Measurements from ENCODE around the gene ZNF780B.

The ZNF780B gene

DNA sequence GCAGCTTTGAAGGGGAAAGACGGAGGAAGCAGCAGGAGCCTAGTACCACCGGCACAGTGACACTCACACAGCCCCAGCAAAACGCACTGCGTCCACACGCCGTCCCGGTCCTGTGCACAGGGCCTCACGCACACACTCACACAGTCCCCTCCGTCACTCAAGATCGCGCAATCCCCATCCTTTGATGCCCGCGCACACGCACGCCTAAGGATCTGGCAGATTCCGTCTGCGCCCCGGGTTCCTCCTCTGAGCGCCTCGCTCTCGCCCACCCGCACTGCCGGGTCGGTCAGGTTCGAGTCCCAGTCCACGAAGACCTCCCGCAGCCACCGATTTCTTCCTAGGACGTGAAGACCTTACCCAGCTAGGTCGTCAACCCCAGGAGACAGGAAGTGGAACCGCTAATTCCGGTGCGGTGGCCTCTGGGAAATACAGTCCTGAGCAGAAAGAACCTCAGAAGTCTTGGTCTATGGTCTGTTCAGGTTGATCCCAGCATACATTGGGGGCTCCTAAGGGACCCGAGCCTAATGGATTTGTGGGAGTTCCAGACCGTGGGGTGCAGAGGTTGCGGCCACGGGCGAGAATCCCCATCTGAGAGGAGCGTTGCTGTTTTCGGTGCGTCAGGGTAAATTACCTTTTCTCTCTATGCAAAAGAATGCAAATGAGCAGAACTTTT is at the start of gene ZNF780B:
ZNF780B (minus strand) TSS at position 400 of the 673 bp plus-strand sequence. CDS start 5,899 bp downstream, outside the sequence.
- Histone ChIP-seq H3K9me3 (ENCODE audit: control insufficient read depth, insufficient read depth, low read depth, low read length) (peaks cover 34% of the 10 kb centered on the region), H3K4me1 (ENCODE audit: control insufficient read depth, insufficient read depth, low read length) (no peaks in the 10 kb centered on the region), H3K9ac (ENCODE audit: low read length) (peak within 1 kb of the TSS; percentile 87), H3K36me3 (ENCODE audit: control insufficient read depth, insufficient read depth, low read length) (no peaks in the 10 kb centered on the region), H3K27ac (ENCODE audit: low read depth, low read length) (peak within 1 kb of the TSS; percentile 10; the same call in 1 of the 2 replicates), H3K4me3 (ENCODE audit: low read depth, low read length) (peak within 1 kb of the TSS; percentile 85), H3K27me3 (ENCODE audit: control insufficient read depth, insufficient read depth, low read length) (no peaks in the 10 kb centered on the region)

- Histone ChIP-seq H3K4me1 (ENCODE audit: control insufficient read depth, insufficient read depth, low read length) (no peaks in the 10 kb centered on the region), H3K27ac (ENCODE audit: low read depth, low read length) (no peak overlapping the region), H3K9ac (ENCODE audit: low read length) (no peak overlapping the region), H3K36me3 (ENCODE audit: control insufficient read depth, insufficient read depth, low read length) (no peaks in the 10 kb centered on the region), H3K9me3 (ENCODE audit: control insufficient read depth, insufficient read depth, low read depth, low read length) (0 out of 2 replicates have a peak, but pooled peaks cover 2% of the 10 kb centered on the region), H3K27me3 (ENCODE audit: control insufficient read depth, insufficient read depth, low read length) (no peaks in the 10 kb centered on the region), H3K4me3 (ENCODE audit: low read depth, low read length) (no peak overlapping the region)
Measured at GRCh38 chr19:40104754-40105153, 48.7 kb upstream of the ZNF780B start.

GRCh38 chr19:40103600-40103999 is 47.6 kb upstream of the ZNF780B start:
- Histone ChIP-seq H3K27ac (ENCODE audit: low read depth, low read length) (no peak overlapping the region), H3K9me3 (ENCODE audit: control insufficient read depth, insufficient read depth, low read depth, low read length) (0 out of 2 replicates have a peak, but pooled peaks cover 2% of the 10 kb centered on the region), H3K36me3 (ENCODE audit: control insufficient read depth, insufficient read depth, low read length) (no peaks in the 10 kb centered on the region), H3K4me3 (ENCODE audit: low read depth, low read length) (no peak overlapping the region), H3K9ac (ENCODE audit: low read length) (no peak overlapping the region), H3K4me1 (ENCODE audit: control insufficient read depth, insufficient read depth, low read length) (no peaks in the 10 kb centered on the region), H3K27me3 (ENCODE audit: control insufficient read depth, insufficient read depth, low read length) (no peaks in the 10 kb centered on the region)

DNA sequence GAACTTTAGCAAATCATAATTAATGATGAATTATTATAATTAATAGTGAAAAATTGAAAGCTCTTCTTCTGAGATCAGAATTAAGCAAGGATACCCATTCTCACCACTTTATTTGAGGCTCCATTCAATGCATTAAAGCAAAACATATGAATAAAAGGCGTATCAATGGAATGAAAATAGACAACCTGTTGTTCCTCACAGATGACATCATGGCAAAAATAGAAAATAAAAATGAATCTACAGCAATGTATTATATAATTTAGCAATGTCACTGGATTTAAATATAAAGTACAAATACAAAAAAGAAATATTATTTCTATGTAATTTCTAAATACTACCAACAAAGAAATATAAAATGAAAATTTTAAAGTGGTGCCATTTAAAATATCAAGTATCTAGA is 45.8 kb upstream of the ZNF780B start:
- H3K9ac ChIP-seq (ENCODE audit: low read length) = no peak overlapping the region
- H3K27me3 ChIP-seq (ENCODE audit: control insufficient read depth, insufficient read depth, low read length) = no peaks in the 10 kb centered on the region
- H3K9me3 ChIP-seq (ENCODE audit: control insufficient read depth, insufficient read depth, low read depth, low read length) = 0 out of 2 replicates have a peak, but pooled peaks cover 2% of the 10 kb centered on the region
- H3K27ac ChIP-seq (ENCODE audit: low read depth, low read length) = no peak overlapping the region
- H3K36me3 ChIP-seq (ENCODE audit: control insufficient read depth, insufficient read depth, low read length) = no peaks in the 10 kb centered on the region
- H3K4me1 ChIP-seq (ENCODE audit: control insufficient read depth, insufficient read depth, low read length) = no peaks in the 10 kb centered on the region
- no peak overlapping the region for H3K4me3 ChIP-seq (ENCODE audit: low read depth, low read length)

DNA sequence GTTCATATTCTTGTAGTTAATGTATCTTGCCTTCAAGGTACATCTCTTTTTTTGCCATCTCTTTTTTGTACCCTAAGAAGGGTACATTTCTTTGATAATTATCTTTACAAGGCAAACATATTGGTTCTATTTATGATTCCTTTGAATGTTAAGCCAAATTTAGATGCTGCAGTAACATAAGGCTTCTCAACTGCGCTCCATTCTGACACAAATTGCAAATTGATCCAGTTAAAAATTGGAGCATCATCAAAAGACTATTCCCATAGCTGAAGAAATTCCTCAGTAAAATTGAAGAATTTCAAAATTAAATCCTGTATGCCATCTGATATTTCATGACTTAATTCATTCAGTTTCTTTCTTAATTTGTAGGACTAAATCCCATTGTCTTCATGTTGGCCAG is 37.4 kb upstream of the ZNF780B start:
- no peak overlapping the region for H3K27ac ChIP-seq (ENCODE audit: low read depth, low read length)
- H3K9ac ChIP-seq (ENCODE audit: low read length) = no peak overlapping the region
- H3K27me3 ChIP-seq (ENCODE audit: control insufficient read depth, insufficient read depth, low read length) = no peaks in the 10 kb centered on the region
- H3K4me1 ChIP-seq (ENCODE audit: control insufficient read depth, insufficient read depth, low read length) = 0 out of 2 replicates have a peak, but pooled peaks cover 3% of the 10 kb centered on the region
- H3K4me3 ChIP-seq (ENCODE audit: low read depth, low read length) = no peak overlapping the region
- no peaks in the 10 kb centered on the region for H3K9me3 ChIP-seq (ENCODE audit: control insufficient read depth, insufficient read depth, low read depth, low read length)
- no peaks in the 10 kb centered on the region for H3K36me3 ChIP-seq (ENCODE audit: control insufficient read depth, insufficient read depth, low read length)

DNA sequence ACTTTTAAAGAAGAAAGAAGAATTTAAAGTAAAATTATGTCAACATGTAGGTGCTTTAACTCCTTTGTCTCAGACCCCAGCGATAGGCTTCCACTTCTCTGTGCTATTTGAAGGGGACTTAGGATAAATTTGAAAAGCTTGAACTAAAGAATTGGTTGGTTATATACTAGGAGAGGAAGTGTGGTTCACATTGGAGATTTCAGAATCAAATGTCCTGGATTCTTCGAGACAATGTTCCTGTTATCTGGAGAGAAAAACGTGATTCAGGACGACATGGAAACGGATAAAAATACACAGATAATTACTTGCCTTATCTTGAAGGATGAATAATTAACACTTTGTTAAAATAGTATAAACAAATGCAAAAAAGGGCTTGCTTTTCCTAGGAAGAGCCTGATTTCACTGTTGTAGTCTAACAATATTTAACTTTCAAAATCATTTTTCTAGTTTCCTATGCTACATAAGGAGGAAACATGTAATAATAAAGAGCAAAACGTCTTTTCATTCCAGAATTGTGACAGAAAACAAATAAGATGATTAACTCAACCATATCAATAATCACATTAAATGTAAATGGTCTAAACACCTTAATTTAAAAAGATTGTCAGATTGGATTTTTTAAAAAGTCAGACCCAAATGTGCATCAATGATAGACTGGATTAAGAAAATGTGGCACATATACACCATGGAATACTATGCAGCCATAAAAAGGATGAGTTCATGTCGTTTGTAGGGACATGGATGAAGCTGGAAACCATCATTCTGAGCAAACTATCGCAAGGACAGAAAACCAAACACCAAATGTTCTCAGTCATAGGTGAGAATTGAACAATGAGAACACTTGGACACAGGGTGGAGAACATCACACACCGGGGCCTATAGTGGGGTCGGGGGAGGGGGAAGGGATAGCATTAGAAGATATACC is 35.4 kb upstream of the ZNF780B start:
- Histone ChIP-seq H3K4me3 (ENCODE audit: low read depth, low read length) (peak overlapping the region; percentile 96), H3K9ac (ENCODE audit: low read length) (peak overlapping the region; percentile 79), H3K4me1 (ENCODE audit: control insufficient read depth, insufficient read depth, low read length) (0 out of 2 replicates have a peak, but pooled peaks cover 3% of the 10 kb centered on the region), H3K27ac (ENCODE audit: low read depth, low read length) (peak overlapping the region; percentile 54; the same call in 1 of the 2 replicates), H3K36me3 (ENCODE audit: control insufficient read depth, insufficient read depth, low read length) (no peaks in the 10 kb centered on the region), H3K27me3 (ENCODE audit: control insufficient read depth, insufficient read depth, low read length) (no peaks in the 10 kb centered on the region), H3K9me3 (ENCODE audit: control insufficient read depth, insufficient read depth, low read depth, low read length) (no peaks in the 10 kb centered on the region)

GRCh38 chr19:40090241-40091204 is 34.5 kb upstream of the ZNF780B start, which contains the start of gene ZNF780A:
Gene ZNF780A, minus strand, starts transcription at chr19:40090943. Its CDS starts 6,190 bp downstream, at chr19:40084753.
- Histone ChIP-seq H3K4me3 (ENCODE audit: low read depth, low read length) (peak within 1 kb of the TSS; percentile 96), H3K9ac (ENCODE audit: low read length) (peak within 1 kb of the TSS; percentile 79), H3K27me3 (ENCODE audit: control insufficient read depth, insufficient read depth, low read length) (no peaks in the 10 kb centered on the region), H3K36me3 (ENCODE audit: control insufficient read depth, insufficient read depth, low read length) (no peaks in the 10 kb centered on the region), H3K27ac (ENCODE audit: low read depth, low read length) (peak within 1 kb of the TSS; percentile 54), H3K4me1 (ENCODE audit: control insufficient read depth, insufficient read depth, low read length) (0 out of 2 replicates have a peak, but pooled peaks cover 3% of the 10 kb centered on the region), H3K9me3 (ENCODE audit: control insufficient read depth, insufficient read depth, low read depth, low read length) (no peaks in the 10 kb centered on the region)

DNA sequence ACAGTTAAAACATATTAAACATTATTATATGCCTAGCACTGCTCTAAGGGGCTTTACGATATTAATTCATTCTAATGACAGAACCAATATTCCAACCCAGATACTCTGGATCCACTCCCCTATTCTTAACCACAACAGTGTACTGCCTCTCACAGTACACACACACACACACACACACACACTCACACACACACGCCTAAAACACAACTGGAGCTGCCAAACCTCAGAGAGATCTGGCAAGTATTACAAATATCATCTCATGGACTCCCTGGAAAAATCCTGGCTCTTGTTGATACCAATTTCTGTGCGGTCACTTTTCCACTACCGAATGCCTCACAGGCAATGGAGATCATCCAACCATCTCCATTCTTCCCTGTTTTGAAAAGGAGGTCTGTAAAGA is 33.4 kb upstream of the ZNF780B start:
- Histone ChIP-seq H3K4me1 (ENCODE audit: control insufficient read depth, insufficient read depth, low read length) (0 out of 2 replicates have a peak, but pooled peaks cover 3% of the 10 kb centered on the region), H3K27me3 (ENCODE audit: control insufficient read depth, insufficient read depth, low read length) (no peaks in the 10 kb centered on the region), H3K9ac (ENCODE audit: low read length) (peak overlapping the region; percentile 79), H3K27ac (ENCODE audit: low read depth, low read length) (no peak overlapping the region), H3K9me3 (ENCODE audit: control insufficient read depth, insufficient read depth, low read depth, low read length) (no peaks in the 10 kb centered on the region), H3K36me3 (ENCODE audit: control insufficient read depth, insufficient read depth, low read length) (no peaks in the 10 kb centered on the region), H3K4me3 (ENCODE audit: low read depth, low read length) (peak overlapping the region; percentile 96)

DNA sequence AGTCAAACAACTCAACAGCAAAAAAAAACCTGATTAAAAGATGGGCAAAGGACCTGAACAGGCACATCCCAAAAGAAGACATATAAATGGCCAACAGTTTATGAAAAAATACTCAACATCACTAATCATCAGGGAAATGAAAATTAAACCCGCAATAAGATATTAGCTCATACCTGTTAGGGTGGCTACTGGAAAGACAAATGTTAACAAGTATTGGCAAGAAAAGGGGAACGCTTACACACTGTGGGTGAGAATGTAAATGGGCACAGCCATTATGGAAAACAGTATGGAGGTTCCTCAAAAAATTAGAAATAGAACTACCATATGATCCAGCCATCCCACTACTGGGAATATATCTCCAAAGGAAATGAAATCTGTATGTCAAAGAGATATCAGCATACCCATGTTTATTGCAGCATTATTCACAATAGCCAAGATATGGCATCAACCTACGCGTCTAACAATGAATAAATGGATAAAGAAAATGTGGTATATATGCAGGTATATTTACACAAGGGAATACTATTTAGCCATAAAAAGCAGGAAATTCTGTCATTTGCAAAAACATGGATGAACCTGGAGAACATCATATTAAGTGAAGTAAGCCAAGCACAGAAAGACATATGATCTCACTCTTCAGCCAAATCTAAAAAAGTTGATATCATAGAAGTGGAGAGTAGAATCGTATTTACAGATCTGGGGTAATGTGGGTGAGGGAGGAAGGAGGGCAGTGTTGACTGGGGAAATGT is 32.4 kb upstream of the ZNF780B start:
- Histone ChIP-seq H3K36me3 (ENCODE audit: control insufficient read depth, insufficient read depth, low read length) (peaks cover 5% of the 10 kb centered on the region), H3K27ac (ENCODE audit: low read depth, low read length) (no peak overlapping the region), H3K4me1 (ENCODE audit: control insufficient read depth, insufficient read depth, low read length) (0 out of 2 replicates have a peak, but pooled peaks cover 3% of the 10 kb centered on the region), H3K9me3 (ENCODE audit: control insufficient read depth, insufficient read depth, low read depth, low read length) (no peaks in the 10 kb centered on the region), H3K27me3 (ENCODE audit: control insufficient read depth, insufficient read depth, low read length) (no peaks in the 10 kb centered on the region), H3K4me3 (ENCODE audit: low read depth, low read length) (no peak overlapping the region), H3K9ac (ENCODE audit: low read length) (no peak overlapping the region)

All from HUES6 (cell line).